Spleen (tissue), 7 donors: ENCODE results near the gene TLR9.

Source experiments
- CTCF ChIP-seq, 11 experiments: fragments of 200-600 bp in 7 of 11; fragments of 450-650 bp in 4 of 11; sonication (generic) in 4 of 11; IDR thresholded peaks in 8 of 11; conservative IDR thresholded peaks in 3 of 11; 1 replicate in 7 of 11; 2 replicates in 4 of 11; pipeline versions ENCODE4 v1.4.0 to v1.8.0; 2016 to 2021; ENCODE audit warnings: antibody characterized with exemption in 11 of 11, inconsistent platforms in 4 of 11, mild to moderate bottlenecking in 1 of 11
- POLR2A ChIP-seq, 3 donors: fragments of 450-650 bp; IDR thresholded peaks; one replicate each; pipeline ENCODE4 v1.5.1; 2017; ENCODE audit warnings: antibody characterized with exemption in 3 of 3, mild to moderate bottlenecking in 1 of 3
- donor health status: DM: no; HTN: no; CAD: no; lungs with moderate emphysema.
- donor health status: DM: no; HTN: no; CAD: no.
- donor health status: DM: no; HTN: no; CAD: no.

GRCh38 chr3:52227117-52227516 lies 1.7 kb upstream of the TLR9 start:
- TF ChIP-seq POLR2A (IDR thresholded peaks at IDR 0.05) (no peak), CTCF (IDR thresholded peaks at IDR 0.05 in 8 of 11, conservative IDR thresholded peaks at IDR 0.05 in 3 of 11) (no peak)
